NCI-H2227 treated with DMSO at 0.1 percent for 48 hours (cell line): ENCODE results near the gene SLC25A3.
"Not testable (repeated sequence)": the region's sequence is repeated elsewhere in the genome, so short reads cannot be mapped to it uniquely, and the experiment has no call there.

Experiments used
- DNase-seq: peaks from one replicate; lab custom pipeline; 2025; lab: John Stamatoyannopoulos, UW

The SLC25A3 gene

DNA sequence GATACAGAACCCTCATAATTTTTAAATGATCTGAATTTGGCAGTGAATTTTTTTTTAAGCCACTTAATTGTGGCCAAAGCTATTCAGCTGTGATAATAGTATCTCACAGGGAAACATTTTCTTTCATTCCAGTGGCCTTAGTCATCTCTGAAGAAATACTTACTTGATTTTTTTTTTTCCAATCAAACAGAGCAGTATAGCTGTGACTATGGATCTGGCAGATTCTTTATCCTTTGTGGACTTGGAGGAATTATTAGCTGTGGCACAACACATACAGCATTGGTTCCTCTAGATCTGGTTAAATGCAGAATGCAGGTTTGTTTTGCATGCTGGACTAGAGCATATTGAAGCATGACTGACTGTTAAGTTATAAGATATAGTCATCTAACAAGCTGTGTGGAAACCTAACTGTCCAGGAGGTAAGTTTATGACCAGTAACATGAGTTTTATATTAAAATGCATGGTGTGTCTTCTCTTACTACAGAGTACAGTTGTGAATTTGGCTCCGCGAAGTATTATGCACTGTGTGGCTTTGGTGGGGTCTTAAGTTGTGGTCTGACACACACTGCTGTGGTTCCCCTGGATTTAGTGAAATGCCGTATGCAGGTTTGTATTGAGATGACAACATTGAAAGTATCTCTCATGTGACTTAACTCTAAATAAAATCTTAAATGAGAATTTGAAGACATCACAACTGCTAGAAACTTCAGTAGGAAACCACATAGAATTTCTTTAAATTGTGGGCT lies 1.9 kb downstream of the SLC25A3 start:
- no peak for DNase-seq

DNA sequence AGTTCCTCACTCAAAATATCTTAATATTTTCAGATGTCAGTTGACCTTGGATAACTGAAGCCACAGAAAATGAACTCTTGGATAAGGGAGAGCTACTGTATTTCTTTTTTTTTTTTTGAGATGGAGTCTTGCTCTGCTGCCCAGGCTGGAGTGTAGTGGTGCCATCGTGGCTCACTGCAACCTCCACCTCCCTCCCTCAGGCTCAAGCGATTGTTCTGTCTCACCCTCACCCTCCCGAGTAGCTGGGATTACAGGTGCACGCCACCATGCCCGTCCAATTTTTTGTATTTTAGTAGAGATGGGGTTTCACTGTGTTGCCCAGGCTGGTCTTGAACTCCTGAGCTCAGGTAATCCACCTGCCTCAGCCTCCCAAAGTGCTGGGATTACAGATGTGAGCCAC lies 3.8 kb downstream of the SLC25A3 start:
- DNase-seq, result not testable (repeated sequence)

DNA sequence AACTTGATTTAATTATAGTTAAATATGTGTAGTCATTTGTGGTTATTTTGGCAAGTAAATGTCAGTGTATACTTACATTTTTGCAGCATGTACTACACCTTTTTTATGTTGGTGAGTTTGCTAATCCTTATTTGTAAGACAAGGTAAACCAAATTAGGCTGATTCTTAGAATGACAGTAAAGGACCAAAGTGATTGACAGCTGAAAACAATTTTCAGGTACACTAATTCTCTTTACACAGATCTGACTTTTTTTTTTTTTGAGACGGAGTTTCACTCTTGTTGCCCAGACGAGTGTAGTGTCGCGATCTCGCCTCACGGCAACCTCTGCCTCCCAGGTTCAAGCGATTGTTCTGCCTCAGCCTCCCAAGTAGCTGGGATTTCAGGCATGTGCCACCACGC lies 8.4 kb downstream of the SLC25A3 start:
- no peak for DNase-seq

DNA sequence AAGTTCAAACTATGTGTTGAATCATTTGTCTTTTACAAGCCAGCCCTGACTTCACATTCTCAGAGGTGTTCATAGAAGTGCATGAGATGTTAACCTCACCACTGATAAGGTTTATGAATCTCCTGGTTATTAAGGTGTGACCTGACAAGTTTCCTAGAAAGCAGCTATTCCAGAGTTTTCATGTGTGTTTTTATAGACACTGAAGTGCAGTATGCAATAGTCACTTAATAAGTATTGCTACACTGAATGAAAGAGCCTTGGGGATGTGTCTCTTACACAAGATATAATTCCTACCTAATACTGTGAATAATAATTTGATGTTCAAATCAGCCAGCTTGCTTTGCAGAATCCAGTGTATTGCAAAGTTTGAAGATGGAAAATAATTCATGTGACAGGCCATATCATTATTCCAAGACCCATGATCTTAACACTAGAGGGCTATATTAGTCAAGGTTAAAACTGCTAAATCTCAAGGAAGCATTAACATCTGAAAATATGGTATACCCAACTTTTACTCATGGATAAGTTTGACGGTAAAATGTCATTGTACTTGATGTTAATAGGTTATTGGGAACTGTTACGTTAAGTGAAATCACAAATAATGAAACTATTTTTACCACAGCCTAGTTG lies 13.0 kb downstream of the SLC25A3 start:
- no peak for DNase-seq

DNA sequence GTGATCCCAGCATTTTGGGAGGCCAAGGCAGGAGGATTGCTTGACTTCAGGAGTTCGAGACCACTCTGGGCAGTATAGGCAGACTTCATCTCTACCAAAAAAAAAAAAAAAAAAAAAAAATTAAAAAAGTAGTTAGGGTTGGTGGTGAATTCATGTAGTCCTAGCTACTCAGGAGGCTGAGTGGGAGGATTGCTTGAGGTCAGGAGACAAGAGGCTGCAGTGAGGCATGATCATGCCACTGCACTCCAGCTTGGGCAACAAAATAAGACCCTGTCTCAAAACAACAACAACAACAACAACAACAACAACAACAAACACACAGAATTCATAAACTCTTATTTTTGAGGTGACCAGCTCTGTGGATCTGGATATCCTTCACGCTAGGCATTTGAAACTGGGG lies 17.1 kb downstream of the SLC25A3 start:
- no peak for DNase-seq

DNA sequence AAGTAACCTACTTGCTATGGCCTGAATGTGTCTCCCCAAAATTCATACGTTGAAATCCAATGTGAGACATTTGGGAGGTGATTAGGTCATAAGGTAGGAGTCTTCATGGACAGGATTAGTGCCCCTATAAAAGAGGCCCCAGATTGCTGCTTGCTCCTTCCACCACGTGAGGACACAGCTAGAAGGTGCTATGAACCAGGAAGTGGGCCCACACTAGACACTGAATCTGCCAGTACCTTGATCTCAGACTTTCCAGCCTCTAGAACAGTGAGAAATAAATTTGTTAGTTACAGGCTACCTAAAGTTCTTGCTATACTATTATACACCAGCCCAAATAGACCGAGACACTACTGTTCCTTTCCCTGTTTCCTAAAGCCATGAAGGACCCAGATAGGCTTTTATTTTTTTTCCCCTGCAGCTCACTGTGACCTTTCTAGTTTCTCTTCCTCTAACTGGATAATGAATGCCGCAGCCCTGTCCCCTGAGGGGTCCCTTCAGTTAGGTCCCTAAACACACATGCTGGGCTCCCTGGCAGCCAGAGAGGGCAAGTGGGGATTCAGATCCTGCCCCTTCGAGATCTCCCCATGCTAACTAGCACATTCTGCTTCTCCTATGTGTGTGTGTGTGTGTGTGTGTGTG lies 19.3 kb downstream of the SLC25A3 start:
- no peak for DNase-seq

DNA sequence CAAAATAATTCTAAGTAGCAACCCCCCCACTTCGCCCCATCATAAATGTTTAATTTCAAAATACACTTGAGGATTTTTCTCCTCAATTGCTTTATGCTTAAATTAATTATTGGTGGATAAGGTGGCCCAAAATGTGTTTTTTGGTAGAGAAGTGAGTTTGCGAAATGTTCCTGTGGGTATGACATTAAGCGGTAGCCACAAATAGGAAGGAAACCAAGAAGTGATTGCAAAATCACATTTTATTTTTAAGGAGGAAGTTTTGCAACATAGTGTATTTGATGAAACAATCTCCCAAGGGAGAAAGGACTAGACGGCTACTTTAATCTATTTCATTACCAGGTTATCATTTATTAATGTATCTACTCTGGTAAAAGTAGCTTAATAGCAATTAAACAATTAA lies 25.5 kb downstream of the SLC25A3 start:
- no peak for DNase-seq

DNA sequence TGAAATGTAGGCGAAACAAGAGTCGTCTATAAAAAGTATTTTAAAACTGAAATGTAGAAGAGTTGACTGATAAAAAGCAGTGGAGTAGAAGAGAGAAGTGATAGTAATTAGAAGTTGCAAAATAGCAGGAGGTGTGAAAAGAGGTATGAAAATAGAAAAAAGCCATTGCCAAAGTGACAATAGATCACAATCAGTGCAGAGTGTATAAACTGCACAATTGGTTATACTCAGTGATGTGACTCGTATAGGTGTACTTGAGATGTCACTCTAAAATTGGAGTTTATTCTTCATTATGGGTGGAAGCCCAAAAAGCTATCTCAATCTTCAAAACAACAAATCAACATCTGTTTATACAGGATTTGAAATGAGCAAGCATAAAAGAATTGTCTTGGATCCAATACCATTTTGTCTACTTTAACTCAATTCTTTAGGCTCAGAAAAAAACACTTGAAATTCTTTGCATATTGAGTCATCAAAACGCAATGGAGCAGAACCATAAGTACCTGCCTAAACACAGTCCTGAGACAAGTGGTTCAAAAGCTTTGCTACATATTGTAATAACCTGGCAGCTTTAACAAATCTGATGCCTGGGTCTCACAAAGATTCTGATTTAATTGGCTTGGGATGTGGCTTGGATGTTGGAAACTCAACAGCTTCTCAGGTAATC lies 42.3 kb downstream of the SLC25A3 start:
- DNase-seq, result peak; percentile 31

DNA sequence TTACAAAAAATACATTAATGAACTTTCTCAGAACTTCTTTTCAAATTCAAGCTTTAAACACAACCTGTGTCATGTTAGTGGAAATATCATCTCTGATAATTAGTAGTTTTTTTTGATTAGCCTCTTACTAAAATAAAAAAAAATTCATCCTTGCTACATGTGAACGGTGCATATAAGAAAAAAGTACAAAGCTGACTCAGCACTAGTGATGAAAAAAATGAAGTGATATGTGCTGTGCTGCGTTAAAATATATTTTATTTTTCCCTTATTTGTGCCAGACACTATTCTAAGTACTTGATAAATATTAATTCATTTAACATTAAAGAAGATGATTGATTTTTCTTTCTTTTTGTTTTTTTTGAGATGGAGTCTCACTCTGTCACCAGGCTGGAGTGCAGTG lies 43.6 kb downstream of the SLC25A3 start:
- no peak for DNase-seq

DNA sequence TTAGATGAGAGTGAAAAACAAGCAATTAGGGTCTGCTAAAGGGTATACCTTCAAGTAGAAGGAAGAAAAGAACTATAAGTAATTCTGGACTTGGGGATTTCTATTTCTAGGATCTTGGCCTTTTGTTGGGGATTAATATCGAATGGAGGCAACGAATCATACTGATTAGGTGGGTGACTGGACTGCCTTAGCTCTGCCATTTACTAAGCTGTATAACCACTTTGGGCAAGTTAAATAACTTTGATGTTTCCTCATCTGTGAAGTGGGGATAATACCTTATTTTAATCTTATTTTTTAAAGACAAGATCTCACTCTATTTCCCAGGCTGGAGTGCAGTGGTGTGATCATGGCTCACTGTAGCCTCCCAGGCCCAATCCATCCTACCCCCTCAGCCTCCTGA lies 44.5 kb downstream of the SLC25A3 start:
- no peak for DNase-seq

DNA sequence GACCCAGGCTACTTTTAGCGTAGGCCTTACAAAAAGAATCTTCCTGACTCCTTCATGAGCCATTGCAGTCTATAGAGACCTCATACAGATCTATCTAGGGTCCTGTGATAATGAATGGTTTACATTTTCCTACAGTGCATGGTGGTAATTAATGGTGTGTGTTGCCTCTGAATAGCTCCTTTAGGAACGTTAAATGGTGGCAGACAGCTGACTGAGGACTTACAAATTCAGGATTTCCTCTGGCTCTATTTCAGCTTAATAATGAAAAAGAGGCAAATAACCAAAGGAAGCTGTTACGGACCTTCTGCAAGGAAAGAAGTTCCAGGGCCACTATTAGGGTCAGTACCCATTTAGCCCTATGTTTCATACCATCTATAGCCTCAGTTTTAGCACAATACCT lies 46.0 kb downstream of the SLC25A3 start:
- peak; percentile 28 for DNase-seq

DNA sequence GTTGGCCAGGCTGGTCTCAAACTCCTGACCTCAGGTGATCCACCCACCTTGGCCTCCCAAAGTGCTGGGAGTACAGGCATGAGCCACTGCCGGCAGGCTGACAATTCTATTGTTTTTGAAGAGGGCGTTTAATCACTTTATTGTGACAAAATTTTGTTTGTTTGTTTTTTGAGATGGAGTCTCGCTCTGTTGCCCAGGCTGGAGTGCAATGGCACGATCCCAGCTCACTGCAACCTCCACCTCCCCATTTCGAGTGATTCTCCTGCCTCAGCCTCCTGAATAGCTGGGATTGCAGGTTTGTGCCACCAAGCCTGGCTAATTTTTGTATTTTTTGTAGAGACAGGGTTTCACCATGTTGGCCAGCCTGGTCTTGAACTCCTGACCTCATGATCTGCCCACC lies 49.3 kb downstream of the SLC25A3 start:
- not testable (repeated sequence) for DNase-seq

DNA sequence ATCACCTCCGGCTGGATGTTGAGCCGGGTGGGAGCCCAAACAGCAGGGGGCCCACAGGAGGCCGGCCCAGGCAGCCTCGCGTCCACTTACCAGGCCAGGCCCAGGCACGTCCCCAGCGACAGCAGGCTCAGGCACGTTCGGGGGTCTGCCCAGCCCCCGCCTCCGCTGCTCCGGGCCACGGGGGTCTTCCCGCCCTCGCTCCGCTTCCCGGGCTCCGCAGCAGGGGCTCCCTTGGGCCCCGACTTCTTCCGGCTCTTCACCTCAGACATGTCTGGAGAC lies 50.9 kb downstream of the SLC25A3 start:
- no peak for DNase-seq

DNA sequence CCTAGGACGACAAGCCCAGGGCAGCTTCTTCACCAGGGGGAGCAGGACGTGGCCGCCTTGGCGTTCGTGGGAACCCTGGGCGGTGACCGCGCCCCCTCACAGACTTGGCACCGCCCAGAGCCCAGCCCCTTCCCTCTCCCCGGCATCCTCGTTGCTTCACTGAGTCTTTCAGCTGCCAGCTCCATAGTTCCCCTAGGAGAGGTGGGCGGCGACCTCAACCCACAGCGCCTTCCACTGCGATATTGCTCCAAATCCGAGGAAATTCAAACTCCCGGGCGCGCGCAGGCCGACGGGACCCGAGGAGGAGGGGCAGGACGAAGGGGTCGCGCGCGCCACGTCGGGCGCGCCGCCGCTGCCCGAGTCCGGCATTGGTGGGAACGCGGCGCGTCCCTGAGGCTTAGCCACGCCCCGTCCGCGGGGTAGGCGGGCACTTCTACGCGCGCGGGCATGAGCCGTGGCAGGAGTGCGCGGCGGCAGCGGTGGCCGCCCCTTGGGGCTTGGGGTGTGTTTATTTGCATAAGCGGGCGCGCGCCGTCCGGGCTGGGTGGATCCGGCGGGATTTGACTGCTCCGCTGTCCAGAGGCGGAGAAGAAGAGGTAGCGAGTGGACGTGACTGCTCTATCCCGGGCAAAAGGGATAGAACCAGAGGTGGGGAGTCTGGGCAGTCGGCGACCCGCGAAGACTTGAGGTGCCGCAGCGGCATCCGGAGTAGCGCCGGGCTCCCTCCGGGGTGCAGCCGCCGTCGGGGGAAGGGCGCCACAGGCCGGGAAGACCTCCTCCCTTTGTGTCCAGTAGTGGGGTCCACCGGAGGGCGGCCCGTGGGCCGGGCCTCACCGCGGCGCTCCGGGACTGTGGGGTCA lies 51.5 kb downstream of the SLC25A3 start, which contains the start of the genes APAF1 and IKBIP:
Gene APAF1 (plus strand): TSS at position 579 of the 860 bp plus-strand sequence. CDS start 3,070 bp downstream, outside the sequence.
Gene IKBIP (minus strand): TSS at position 77 of the 860 bp plus-strand sequence. CDS start 87 bp downstream, outside the sequence.
- peak; percentile 95 for DNase-seq

DNA sequence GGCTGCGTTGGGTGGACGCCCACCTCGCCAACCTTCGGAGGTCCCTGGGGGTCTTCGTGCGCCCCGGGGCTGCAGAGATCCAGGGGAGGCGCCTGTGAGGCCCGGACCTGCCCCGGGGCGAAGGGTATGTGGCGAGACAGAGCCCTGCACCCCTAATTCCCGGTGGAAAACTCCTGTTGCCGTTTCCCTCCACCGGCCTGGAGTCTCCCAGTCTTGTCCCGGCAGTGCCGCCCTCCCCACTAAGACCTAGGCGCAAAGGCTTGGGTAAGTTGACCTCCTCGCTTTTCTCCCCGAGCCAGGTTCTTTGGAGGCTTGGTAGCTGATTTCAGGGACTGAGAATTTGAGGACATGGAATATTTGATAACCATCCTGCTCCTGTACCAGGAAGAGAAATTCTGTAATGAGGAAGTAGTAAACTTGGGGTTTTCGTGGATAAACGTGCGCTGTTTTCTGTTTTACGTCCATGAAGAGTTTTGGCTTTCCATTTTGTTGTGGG lies 52.1 kb downstream of the SLC25A3 start:
- no peak for DNase-seq

DNA sequence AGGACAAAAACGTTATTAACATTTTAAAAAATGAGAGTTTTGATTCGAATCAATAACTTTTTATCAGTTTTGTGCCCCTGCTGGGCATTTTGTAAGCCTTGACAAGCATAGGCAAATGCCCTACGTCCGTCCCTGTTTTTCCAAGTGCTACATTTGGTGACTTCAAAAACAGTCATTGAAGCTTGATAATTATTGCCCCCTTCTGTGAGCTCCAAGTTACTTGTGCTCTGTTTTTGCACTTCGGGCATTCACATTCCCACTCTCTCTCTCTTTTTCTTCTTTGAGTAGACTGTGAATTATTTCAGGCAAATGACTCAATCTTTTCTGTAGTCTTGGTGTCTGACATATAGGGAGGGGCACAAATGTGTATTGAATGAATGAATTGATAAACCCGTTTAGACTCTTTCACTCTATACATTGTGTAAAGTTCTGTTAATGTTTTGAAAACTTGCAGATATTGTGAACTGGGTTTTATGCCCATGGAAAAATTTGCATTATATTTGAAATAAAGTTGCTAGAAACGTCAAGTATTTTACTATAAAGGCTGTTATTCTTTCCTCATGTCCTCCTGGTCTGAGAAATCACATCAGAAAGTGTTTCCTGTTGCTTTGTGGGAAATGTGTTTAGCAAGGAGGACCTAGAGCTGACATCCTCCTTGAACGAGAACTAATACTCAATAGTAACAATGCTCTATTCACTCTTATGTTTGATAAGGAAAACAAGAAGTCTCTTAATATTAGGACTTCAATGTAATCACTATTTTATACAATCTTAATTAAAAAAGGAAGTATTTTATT lies 53.0 kb downstream of the SLC25A3 start:
- no peak for DNase-seq

DNA sequence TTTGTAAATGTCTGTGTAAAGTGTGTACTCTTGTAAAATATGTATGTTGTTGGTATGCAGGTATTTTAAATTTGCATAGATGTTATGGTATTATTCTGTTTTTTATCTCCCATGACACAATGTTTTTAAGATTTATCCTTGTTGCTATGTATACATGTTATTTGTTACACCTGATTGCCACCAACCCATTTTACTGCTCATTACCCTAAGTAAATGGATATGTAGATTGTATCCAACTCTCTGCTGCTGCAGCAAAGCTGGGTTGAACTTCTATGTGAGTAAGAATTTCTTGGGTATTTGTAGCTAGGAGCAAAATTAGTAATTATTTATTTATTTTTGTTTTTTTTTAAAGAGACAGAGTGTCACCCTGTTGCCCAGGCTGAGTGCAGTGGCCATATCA lies 57.8 kb downstream of the SLC25A3 start:
- no peak for DNase-seq

DNA sequence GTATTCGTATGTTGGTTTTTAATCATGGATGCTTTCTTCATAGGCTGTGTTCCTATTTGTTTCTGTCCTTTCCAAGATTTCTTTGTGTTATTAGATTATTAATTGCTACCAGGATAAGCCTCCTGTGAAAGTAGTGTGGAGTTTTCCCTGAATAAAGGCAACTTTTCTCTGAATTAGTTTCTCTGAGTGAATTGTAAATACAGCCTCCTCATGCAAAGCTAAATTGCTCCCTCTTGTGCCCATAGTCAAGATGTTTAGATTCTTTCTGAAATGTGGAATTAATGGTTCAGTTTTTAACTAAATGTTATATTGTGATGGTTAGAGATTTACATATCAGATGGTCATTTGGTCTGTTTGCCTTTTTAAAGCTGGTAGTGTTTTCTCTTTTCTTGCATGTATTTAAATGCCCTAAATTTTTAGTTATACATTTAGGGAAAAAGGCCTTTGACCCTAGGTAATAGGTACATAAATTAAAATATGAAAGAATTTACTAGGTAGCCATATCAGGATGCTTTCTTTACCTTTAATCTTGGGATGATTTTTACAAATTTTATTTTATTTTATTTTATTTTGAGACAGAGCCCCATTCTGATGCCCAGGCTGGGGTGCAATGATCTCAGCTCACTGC lies 60.5 kb downstream of the SLC25A3 start:
- peak; percentile 34 for DNase-seq
